Erythroblast (primary cell): ENCODE data around the gene PKD1L1.

Experiments
- GATA1 ChIP-seq: IDR thresholded peaks from 2 replicates; pipeline ENCODE4 v1.6.1; 2011; ENCODE audit warnings: low read depth, mild to moderate bottlenecking, control low read depth, low read length, moderate library complexity
- POLR2A ChIP-seq: IDR thresholded peaks from 2 replicates; pipeline ENCODE4 v1.6.1; 2011; ENCODE audit warnings: mild to moderate bottlenecking, low read length

GRCh38 chr7:47741984-47742383, 206.3 kb downstream of the PKD1L1 start:
- TF ChIP-seq POLR2A (no peak), GATA1 (no peak)
